Heart left ventricle (tissue), 13 donors: ENCODE results near the gene CACNA1E.

ENCODE experiments used
- CTCF ChIP-seq, 12 donors: fragments of 200-600 bp; sonication (generic) in 4 of 12; IDR thresholded peaks; one replicate each; pipeline versions ENCODE4 v1.5.0 to v1.8.0; 2018 to 2022; ENCODE audit warnings: antibody characterized with exemption in 12 of 12, mild to moderate bottlenecking in 5 of 12
- POLR2A ChIP-seq, 2 donors: fragments of 450-650 bp; IDR thresholded peaks; one replicate each; pipeline ENCODE4 v1.6.1; 2017; ENCODE audit warnings: antibody characterized with exemption in 2 of 2, mild to moderate bottlenecking in 2 of 2, moderate library complexity in 2 of 2
- donor health status: ischemic (EF 13 %, LVEDD 7.1; RV severe dilation, severe dysfunction).
- donor health status: DM: no; HTN: yes; CAD: no.
- donor health status: DM: no; HTN: no; CAD: no.
- donor health status: ischemic (EF 25% LVEDD 6.9; RV normal size, moderate dysfunction).
- donor health status: ischemic (EF 25% LVEDD 5.7; RV mildly dilated, moderate dysfunction).
- donor health status: ischemic (EF 35%, LVEDD 5.7; RV mildly dilated, moderate dysfunction).
- donor health status: nonischemic (EF 11% LVEDD 7.7; RV severe dilation, severe dysfunction).
- donor health status: DM: yes; HTN: yes; CAD: no.
- donor health status: PGD.
- donor health status: ischemic (EF 29% LVEDD 5.4; RV normal size, mild dysfunction).
- donor health status: nonischemic (EF 23%, LVEDD 6.1; RV moderate dilation, normal function).

GRCh38 chr1:181779343-181779742, 296.0 kb downstream of the CACNA1E start:
- TF ChIP-seq POLR2A (IDR thresholded peaks at IDR 0.05): no peak
- TF ChIP-seq CTCF (IDR thresholded peaks at IDR 0.05): no peak
